SIG-M5 treated with dmso at 0.1 percent for 504 hours (cell line): ENCODE measurements around the gene C4B.
"Not testable (repeated sequence)": the region's sequence is repeated elsewhere in the genome, so short reads cannot be mapped to it uniquely, and the experiment has no call there.

Source experiments
- DNase-seq: peaks from one replicate; lab custom pipeline; 2025; ENCODE audit not compliant: unreplicated experiment; lab: John Stamatoyannopoulos, UW

Gene C4B

GRCh38 chr6:32014547-32014946, at the start of gene C4B:
C4B (plus strand) TSS chr6:32014795; CDS start chr6:32014846, 51 bp downstream.
- not testable (repeated sequence) for DNase-seq

GRCh38 chr6:31965700-31966099, 48.9 kb upstream of the C4B start:
- DNase-seq, result no peak

GRCh38 chr6:31966506-31966905, 48.1 kb upstream of the C4B start:
- no peak for DNase-seq

GRCh38 chr6:31966997-31967925, 47.3 kb upstream of the C4B start:
- DNase-seq, result no peak

GRCh38 chr6:31967926-31968320, 46.7 kb upstream of the C4B start:
- no peak for DNase-seq

- no peak for DNase-seq
Measured at GRCh38 chr6:31968326-31968725, 46.3 kb upstream of the C4B start.

- DNase-seq, result no peak
Measured at GRCh38 chr6:31968791-31969711, 45.5 kb upstream of the C4B start.

- DNase-seq, result no peak
Measured at GRCh38 chr6:31969712-31970603, 44.6 kb upstream of the C4B start.

- no peak for DNase-seq
Measured at GRCh38 chr6:31970604-31971271, 43.9 kb upstream of the C4B start.

- no peak for DNase-seq
Measured at GRCh38 chr6:31971279-31971992, 43.2 kb upstream of the C4B start.

GRCh38 chr6:31971993-31972708, 42.4 kb upstream of the C4B start, which contains the start of gene DXO:
DXO (minus strand) TSS chr6:31972138; CDS start chr6:31971675, 463 bp downstream.
- peak; percentile 95 for DNase-seq

- DNase-seq, result no peak
Measured at GRCh38 chr6:31972709-31973350, 41.8 kb upstream of the C4B start.

GRCh38 chr6:31976065-31976464, 38.5 kb upstream of the C4B start:
- DNase-seq, result not testable (repeated sequence)

GRCh38 chr6:31977816-31978431, 36.7 kb upstream of the C4B start:
- DNase-seq, result no peak

GRCh38 chr6:31978831-31979230, 35.8 kb upstream of the C4B start:
- no peak for DNase-seq

- DNase-seq, result no peak
Measured at GRCh38 chr6:31979238-31979898, 35.2 kb upstream of the C4B start.

GRCh38 chr6:31980195-31980876, 34.3 kb upstream of the C4B start:
- not testable (repeated sequence) for DNase-seq
